GM23248 (cell line): Measurements from ENCODE around the gene PGAP2.

Experiments
- EZH2 ChIP-seq: fragments of 200-600 bp; sonication (generic); IDR thresholded peaks from 2 replicates; pipeline ENCODE4 v1.6.1; 2018; ENCODE audit warnings: antibody characterized with exemption, mild to moderate bottlenecking; ENCODE audit not compliant: insufficient read depth, poor library complexity, severe bottlenecking
- EZH2phosphoT487 ChIP-seq: fragments of 200-600 bp; sonication (generic); IDR thresholded peaks from 2 replicates; pipeline ENCODE4 v1.6.1; 2018; ENCODE audit warnings: antibody characterized with exemption, moderate library complexity, mild to moderate bottlenecking, low read depth; ENCODE audit not compliant: insufficient read depth

- TF ChIP-seq EZH2 (no peak), EZH2phosphoT487 (no peak)
Measured at GRCh38 chr11:3860375-3860774, 52.0 kb downstream of the PGAP2 start.
